Retinal pigment epithelial cell (primary cell): ENCODE measurements around the gene TUBA1A.
"Not testable (repeated sequence)": the region's sequence is repeated elsewhere in the genome, so short reads cannot be mapped to it uniquely, and the experiment has no call there.

Source experiments
- DNase-seq: peaks from one replicate; pipeline ENCODE4 v3.0.0-alpha.2; 2010; ENCODE audit warnings: low read depth
- H3K4me3 ChIP-seq: 2 replicates; pipeline ENCODE4 v1.5.1; 2011; ENCODE audit warnings: mild to moderate bottlenecking, low read length, control low read depth, moderate library complexity
- TF ChIP-seq, protein P1 (sequence below): conservative IDR thresholded peaks from 2 replicates; pipeline ENCODE4 v1.5.1; 2011; ENCODE audit warnings: low read depth, low read length, control low read depth, inconsistent platforms

Gene TUBA1A

GRCh38 chr12:49144384-49144783 is 44.5 kb downstream of the TUBA1A start:
- no peak for DNase-seq
- TF ChIP-seq, protein P1, sequence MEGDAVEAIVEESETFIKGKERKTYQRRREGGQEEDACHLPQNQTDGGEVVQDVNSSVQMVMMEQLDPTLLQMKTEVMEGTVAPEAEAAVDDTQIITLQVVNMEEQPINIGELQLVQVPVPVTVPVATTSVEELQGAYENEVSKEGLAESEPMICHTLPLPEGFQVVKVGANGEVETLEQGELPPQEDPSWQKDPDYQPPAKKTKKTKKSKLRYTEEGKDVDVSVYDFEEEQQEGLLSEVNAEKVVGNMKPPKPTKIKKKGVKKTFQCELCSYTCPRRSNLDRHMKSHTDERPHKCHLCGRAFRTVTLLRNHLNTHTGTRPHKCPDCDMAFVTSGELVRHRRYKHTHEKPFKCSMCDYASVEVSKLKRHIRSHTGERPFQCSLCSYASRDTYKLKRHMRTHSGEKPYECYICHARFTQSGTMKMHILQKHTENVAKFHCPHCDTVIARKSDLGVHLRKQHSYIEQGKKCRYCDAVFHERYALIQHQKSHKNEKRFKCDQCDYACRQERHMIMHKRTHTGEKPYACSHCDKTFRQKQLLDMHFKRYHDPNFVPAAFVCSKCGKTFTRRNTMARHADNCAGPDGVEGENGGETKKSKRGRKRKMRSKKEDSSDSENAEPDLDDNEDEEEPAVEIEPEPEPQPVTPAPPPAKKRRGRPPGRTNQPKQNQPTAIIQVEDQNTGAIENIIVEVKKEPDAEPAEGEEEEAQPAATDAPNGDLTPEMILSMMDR = no peak
- H3K4me3 ChIP-seq = no peak overlapping the region

DNA sequence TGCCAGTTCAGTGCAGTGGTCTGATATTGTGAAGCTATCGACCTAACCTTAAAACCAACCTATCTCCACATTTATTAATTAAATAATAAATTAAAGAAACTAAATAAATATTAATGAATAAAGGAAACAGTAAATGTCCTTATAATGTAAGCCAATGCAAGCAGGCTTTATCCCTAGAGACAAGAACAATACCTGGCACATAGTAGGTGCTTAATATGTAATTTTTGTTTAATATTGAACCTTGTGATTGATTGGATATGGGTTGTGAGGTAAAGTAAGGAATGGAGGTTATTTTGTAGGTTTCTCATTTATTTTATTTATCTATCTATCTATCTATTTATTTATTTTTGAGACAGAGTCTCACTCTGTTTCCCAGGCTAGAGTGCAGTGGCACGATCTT is 49.9 kb downstream of the TUBA1A start:
- H3K4me3 ChIP-seq = no peak overlapping the region
- no peak for DNase-seq
- TF ChIP-seq, protein P1 = no peak

- TF ChIP-seq, protein P1 = no peak
Observed at GRCh38 chr12:49138587-49138986, 50.3 kb downstream of the TUBA1A start.

DNA sequence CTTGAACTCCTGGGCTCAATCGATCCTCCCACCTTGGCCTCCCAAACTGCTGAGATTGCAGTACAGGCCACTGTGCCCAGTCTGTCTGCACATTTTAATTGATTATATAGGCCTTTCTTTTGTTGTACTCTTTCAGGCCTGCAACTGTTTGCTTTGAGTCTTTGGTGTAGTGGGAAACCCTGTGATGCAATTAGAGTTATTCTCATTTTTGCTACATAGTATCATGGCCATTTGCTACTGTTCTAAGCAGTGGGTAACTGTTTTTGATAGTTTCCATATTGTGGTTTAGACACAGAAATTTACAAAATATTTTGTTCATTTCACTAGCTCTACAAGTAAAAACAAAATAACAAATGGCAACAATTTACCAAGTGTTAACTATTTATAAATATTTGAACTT is 51.4 kb downstream of the TUBA1A start:
- no peak overlapping the region for H3K4me3 ChIP-seq
- DNase-seq = no peak
- TF ChIP-seq, protein P1 = no peak

More at GRCh38 chr12:49138587-49138986, 50.3 kb downstream of the TUBA1A start:
- no peak overlapping the region for H3K4me3 ChIP-seq
- no peak for DNase-seq

GRCh38 chr12:49136997-49137396 is 51.9 kb downstream of the TUBA1A start:
- DNase-seq, H3K4me3 ChIP-seq: not testable (repeated sequence)
